K562 (cell line): Measurements from ENCODE around the gene BMAL1. TPM values are rescaled to one million over a fixed set of nuclear protein-coding genes. Genes with fewer than 3 reads are reported as not detected.

Source experiments
- ATAC-seq: fragments of 200-7000 bp; cut with Tn5 transposase; 3 replicates; pipeline ENCODE4 v1.9.1; 2020; ENCODE audit warnings: moderate library complexity
- BruUV-seq: library from RNA; stranded (reverse); fragments of 400-500 nt; replicated peaks from 2 replicates; lab custom pipeline; 2021; lab: Mats Ljungman, UMichigan
- CTCF ChIA-PET: fragments of 300-600 bp; formaldehyde crosslinking; extraction: SDS; loops from one replicate; lab custom pipeline; 2021; ENCODE audit warnings: low intra/inter-chr PET ratio; lab: Yijun Ruan, JAX
- POLR2A ChIA-PET: fragments of 300-600, 350-650 bp; sonication (Branson Sonifier 250); formaldehyde crosslinking; extraction: SDS; loops from one replicate; lab custom pipeline; 2021; ENCODE audit warnings: antibody characterized with exemption, inconsistent platforms; lab: Yijun Ruan, JAX
- DNase-seq, 4 experiments: peaks; one replicate each; pipeline versions ENCODE4 v3.0.0 to v3.0.0-alpha.2; 2011 to 2018; ENCODE audit warnings: low spot score in 3 of 4, mixed read lengths in 3 of 4; ENCODE audit errors: extremely low read depth in 1 of 4
- FAIRE-seq: peaks from 2 replicates; lab custom pipeline; 2011; peaks lifted over from hg19 to GRCh38; lab: Jason Lieb, UNC
- H2AFZ ChIP-seq: 2 replicates; pipeline ENCODE4 v1.6.0; 2011; ENCODE audit warnings: low read depth, low read length, control low read depth, inconsistent platforms
- H3K27ac ChIP-seq: fragments of 200-600 bp; 3 replicates; pipeline ENCODE4 v1.8.0; 2011; ENCODE audit warnings: low read depth, mild to moderate bottlenecking, control low read depth, inconsistent platforms, low read length, moderate library complexity, mixed read lengths; ENCODE audit errors: extremely low read depth
- H3K27me3 ChIP-seq, 2 experiments: fragments of 300-600 bp in 1 of 2; 2 replicates in 1 of 2; 3 replicates in 1 of 2; pipeline versions ENCODE4 v1.6.0 to v1.8.0; 2011; ENCODE audit warnings: inconsistent platforms in 2 of 2, low read length in 2 of 2, mild to moderate bottlenecking in 1 of 2, mixed read lengths in 1 of 2, moderate library complexity in 1 of 2; ENCODE audit not compliant: control insufficient read depth in 2 of 2, insufficient read depth in 2 of 2
- H3K36me3 ChIP-seq: fragments of 300-600 bp; 3 replicates; pipeline ENCODE4 v1.8.0; 2011; ENCODE audit warnings: mild to moderate bottlenecking, low read length, inconsistent platforms; ENCODE audit not compliant: control insufficient read depth, insufficient read depth
- H3K4me1 ChIP-seq, 2 experiments: fragments of 200-600 bp in 1 of 2; replicated peaks in 1 of 2; 2 replicates in 1 of 2; 3 replicates in 1 of 2; pipeline versions ENCODE4 v1.5.1 to v1.8.0; 2011; ENCODE audit warnings: inconsistent platforms in 2 of 2, low read length in 2 of 2, mild to moderate bottlenecking in 1 of 2, mixed read lengths in 1 of 2, moderate library complexity in 1 of 2; ENCODE audit not compliant: control insufficient read depth in 2 of 2, insufficient read depth in 2 of 2
- H3K4me2 ChIP-seq: 2 replicates; pipeline ENCODE4 v1.6.1; 2011; ENCODE audit warnings: low read length, control low read depth, inconsistent platforms, mixed read lengths; ENCODE audit not compliant: insufficient read depth
- H3K4me3 ChIP-seq: fragments of 200-600 bp; sonication (generic), shearing (Covaris generic); 2 replicates; pipeline ENCODE4 v1.5.1; 2016; ENCODE audit warnings: control low read depth, inconsistent platforms
- H3K79me2 ChIP-seq: fragments of 200-600 bp; 3 replicates; pipeline ENCODE4 v1.8.0; 2011; ENCODE audit warnings: low read length, inconsistent platforms; ENCODE audit not compliant: control insufficient read depth, insufficient read depth
- H3K9ac ChIP-seq, 2 experiments: 2 replicates each; pipeline versions ENCODE4 v1.6.0 to v1.6.1; 2011; ENCODE audit warnings: low read depth in 2 of 2, low read length in 2 of 2, control low read depth in 1 of 2, inconsistent platforms in 1 of 2, mild to moderate bottlenecking in 1 of 2, mixed read lengths in 1 of 2; ENCODE audit not compliant: insufficient read depth in 1 of 2
- H3K9me1 ChIP-seq: one replicate; pipeline ENCODE4 v1.6.0; 2011; ENCODE audit warnings: inconsistent platforms, mild to moderate bottlenecking, low read length, moderate library complexity; ENCODE audit not compliant: control insufficient read depth, insufficient read depth
- H3K9me3 ChIP-seq: replicated peaks from 2 replicates; pipeline ENCODE4 v1.5.1; 2011; ENCODE audit warnings: low read depth, low read length, inconsistent platforms; ENCODE audit not compliant: control insufficient read depth, insufficient read depth
- H4K20me1 ChIP-seq: replicated peaks from 2 replicates; pipeline ENCODE4 v1.6.1; 2011; ENCODE audit warnings: low read length, inconsistent platforms, mixed read lengths; ENCODE audit not compliant: control insufficient read depth, insufficient read depth
- SNIP1 ChIP-seq: fragments of 450-650 bp; IDR thresholded peaks from 2 replicates; pipeline ENCODE4 v1.7.1; 2017; ENCODE audit warnings: low read depth, mild to moderate bottlenecking
- XRCC4 ChIP-seq: IDR thresholded peaks from one replicate; pipeline ENCODE4 v1.6.1; 2011; ENCODE audit not compliant: insufficient read depth, insufficient read length; ENCODE audit errors: extremely low read depth
- ZNF197 ChIP-seq: fragments of 200-800 bp; sonication (Bioruptor generic); IDR thresholded peaks from 2 replicates; pipeline ENCODE4 v1.6.1; 2016; ENCODE audit warnings: low read depth, missing genetic modification characterization, missing compliant biosample characterization
- WGBS: fragments of 100-300 bp; shearing (Covaris generic); methylation state at CpG from one replicate; pipeline ENCODE4 v1.1.6; 2016; ENCODE audit warnings: low coverage, mixed read lengths; ENCODE audit not compliant: insufficient coverage; ENCODE audit errors: missing lambda C conversion rate; 5-methylcytosine and 5-hydroxymethylcytosine counted together
- in situ Hi-C: fragments of 300-500 bp; cut with MboI; formaldehyde crosslinking; loops from 4 replicates; pipeline ENCODE4 v1.15.0; 2018; ENCODE audit warnings: inconsistent platforms, mixed read lengths
- intact Hi-C: fragments of 100-400 bp; cut with micrococcal nuclease; formaldehyde crosslinking; loops from 2 replicates; pipeline ENCODE4 v1.14.2; 2022
- polyA plus RNA-seq, 8 experiments: library from polyadenylated mRNA; depleted of rRNA in 4 of 8; stranded (reverse) in 5 of 8; unstranded in 3 of 8; fragments of >200 nt; fragmentation: Nextera tagmentation in 2 of 8; fragmentation: Illumina TruSeq in 1 of 8; extraction: Ambion mirVana in 2 of 8; extraction: Trizol in 1 of 8; gene quantifications; 2 replicates each; pipeline versions ENCODE4 v1.2.1 to v1.2.3, GENCODE V29; 2011 to 2014; ENCODE audit warnings: inconsistent platforms in 1 of 8, missing spikeins in 1 of 8
- total RNA-seq, 7 experiments: library from RNA; depleted of rRNA in 6 of 7; stranded (reverse); fragments of >200 nt in 6 of 7; fragmentation: Illumina TruSeq in 2 of 7; extraction: Trizol in 2 of 7; gene quantifications; 2 replicates each; pipeline versions ENCODE4 v1.2.1 to v1.2.3, GENCODE V29; 2011 to 2021; ENCODE audit warnings: low replicate concordance in 1 of 7
- TF ChIP-seq, protein P1 (sequence below): IDR thresholded peaks from 2 replicates; pipeline ENCODE4 v1.6.1; 2016; ENCODE audit warnings: missing genetic modification characterization, missing compliant biosample characterization
- TF ChIP-seq, protein P2 (sequence below): fragments of 450-650 bp; formaldehyde crosslinking; IDR thresholded peaks from 2 replicates; pipeline ENCODE4 v1.4.0; 2020; ENCODE audit warnings: mild to moderate bottlenecking, moderate library complexity
- TF ChIP-seq, protein P3 (sequence below): fragments of 450-650 bp; conservative IDR thresholded peaks from 2 replicates; pipeline ENCODE4 v1.6.1; 2016; ENCODE audit warnings: missing genetic modification characterization, low read depth, mild to moderate bottlenecking, missing compliant biosample characterization, moderate library complexity

The BMAL1 gene
- total and polyA plus RNA-seq, 9 of the 15 experiments (the other 6 are each of a cell fraction or from before 2014, with no cell fraction given), result 0.14 to 2.4 (median 0.64) TPM

DNA sequence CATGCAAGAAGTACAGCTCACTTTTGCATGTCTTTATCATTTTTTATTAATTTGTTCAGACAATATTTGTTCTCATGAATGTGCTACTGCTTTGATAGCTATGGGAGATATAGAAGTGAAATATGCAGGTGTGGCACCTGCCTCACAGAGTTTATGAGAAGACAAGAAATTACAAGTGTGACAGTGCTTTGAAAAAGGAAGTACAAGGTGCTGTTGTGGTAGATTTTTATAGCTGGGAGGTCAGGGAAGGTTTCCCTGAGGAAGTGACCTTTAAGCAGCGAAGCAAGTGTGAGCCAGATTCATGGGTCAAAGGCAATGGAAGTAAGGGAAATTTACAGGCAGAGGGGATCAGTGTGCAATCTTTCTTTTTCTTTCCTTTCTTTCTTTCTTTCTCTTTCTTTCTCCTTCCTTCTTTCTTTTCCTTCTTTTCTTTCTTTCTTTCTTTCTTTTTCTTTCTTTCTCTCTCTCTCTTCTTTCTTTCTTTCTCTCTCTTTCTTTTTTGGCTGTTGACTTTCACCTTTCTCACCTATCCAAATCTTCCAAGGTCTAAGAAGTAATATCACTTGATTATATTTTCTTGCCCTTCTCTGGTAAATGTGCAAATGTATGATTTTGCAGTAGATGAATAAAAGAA, 6.4 kb upstream of the BMAL1 start (continued):
- TF ChIP-seq, protein P1, sequence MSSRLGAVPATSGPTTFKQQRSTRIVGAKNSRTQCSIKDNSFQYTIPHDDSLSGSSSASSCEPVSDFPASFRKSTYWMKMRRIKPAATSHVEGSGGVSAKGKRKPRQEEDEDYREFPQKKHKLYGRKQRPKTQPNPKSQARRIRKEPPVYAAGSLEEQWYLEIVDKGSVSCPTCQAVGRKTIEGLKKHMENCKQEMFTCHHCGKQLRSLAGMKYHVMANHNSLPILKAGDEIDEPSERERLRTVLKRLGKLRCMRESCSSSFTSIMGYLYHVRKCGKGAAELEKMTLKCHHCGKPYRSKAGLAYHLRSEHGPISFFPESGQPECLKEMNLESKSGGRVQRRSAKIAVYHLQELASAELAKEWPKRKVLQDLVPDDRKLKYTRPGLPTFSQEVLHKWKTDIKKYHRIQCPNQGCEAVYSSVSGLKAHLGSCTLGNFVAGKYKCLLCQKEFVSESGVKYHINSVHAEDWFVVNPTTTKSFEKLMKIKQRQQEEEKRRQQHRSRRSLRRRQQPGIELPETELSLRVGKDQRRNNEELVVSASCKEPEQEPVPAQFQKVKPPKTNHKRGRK (tag), result peak; percentile 75; the same call in 1 of the 2 replicates

- H3K9me3 ChIP-seq, result no peaks in the 10 kb centered on the region
- peak overlapping the region; percentile 74; the same call in 1 of the 2 replicates for H2AFZ ChIP-seq
- H3K79me2 ChIP-seq, result no peaks in the 10 kb centered on the region
- BruUV-seq, result no TSS peak
- in situ Hi-C loops (no loop called here), intact Hi-C loops (no loop called here)
- ATAC-seq (no peak), DNase-seq (no peak), FAIRE-seq (no peak)
- no peaks in the 10 kb centered on the region for H3K36me3 ChIP-seq
- POLR2A ChIA-PET, result no interaction called here
- H3K9ac ChIP-seq, result no peak overlapping the region
- H3K4me3 ChIP-seq, result no peak overlapping the region
- H3K9me1 ChIP-seq, result no peaks in the 10 kb centered on the region
- 5% methylated on average over 8 of the region's 8 CpGs for WGBS
- TF ChIP-seq, protein P2, sequence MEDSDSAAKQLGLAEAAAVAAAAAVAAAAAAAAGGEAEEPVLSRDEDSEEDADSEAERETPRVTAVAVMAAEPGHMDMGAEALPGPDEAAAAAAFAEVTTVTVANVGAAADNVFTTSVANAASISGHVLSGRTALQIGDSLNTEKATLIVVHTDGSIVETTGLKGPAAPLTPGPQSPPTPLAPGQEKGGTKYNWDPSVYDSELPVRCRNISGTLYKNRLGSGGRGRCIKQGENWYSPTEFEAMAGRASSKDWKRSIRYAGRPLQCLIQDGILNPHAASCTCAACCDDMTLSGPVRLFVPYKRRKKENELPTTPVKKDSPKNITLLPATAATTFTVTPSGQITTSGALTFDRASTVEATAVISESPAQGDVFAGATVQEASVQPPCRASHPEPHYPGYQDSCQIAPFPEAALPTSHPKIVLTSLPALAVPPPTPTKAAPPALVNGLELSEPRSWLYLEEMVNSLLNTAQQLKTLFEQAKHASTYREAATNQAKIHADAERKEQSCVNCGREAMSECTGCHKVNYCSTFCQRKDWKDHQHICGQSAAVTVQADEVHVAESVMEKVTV, result no peak
- TF ChIP-seq SNIP1 (no peak), ZNF197 (CRISPR knock-in tag) (no peak), XRCC4 (no peak)
- TF ChIP-seq, protein P3, sequence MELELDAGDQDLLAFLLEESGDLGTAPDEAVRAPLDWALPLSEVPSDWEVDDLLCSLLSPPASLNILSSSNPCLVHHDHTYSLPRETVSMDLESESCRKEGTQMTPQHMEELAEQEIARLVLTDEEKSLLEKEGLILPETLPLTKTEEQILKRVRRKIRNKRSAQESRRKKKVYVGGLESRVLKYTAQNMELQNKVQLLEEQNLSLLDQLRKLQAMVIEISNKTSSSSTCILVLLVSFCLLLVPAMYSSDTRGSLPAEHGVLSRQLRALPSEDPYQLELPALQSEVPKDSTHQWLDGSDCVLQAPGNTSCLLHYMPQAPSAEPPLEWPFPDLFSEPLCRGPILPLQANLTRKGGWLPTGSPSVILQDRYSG (tag), result no peak
- TF ChIP-seq, all 486 proteins: peak for 0
- H4K20me1 ChIP-seq, result no peaks in the 10 kb centered on the region
- H3K27ac ChIP-seq, result no peak overlapping the region
- peaks cover 0 to 16% of the 10 kb centered on the region in 2 experiments; a peak in 2 of 5 replicates for H3K4me1 ChIP-seq
- H3K4me2 ChIP-seq, result peak overlapping the region; percentile 59; the same call in 1 of the 2 replicates
- CTCF ChIA-PET, result interaction anchor here (0.6 kb wide), 1 partner anchor 57 kb away, joined by 4 read pairs; no protein-coding TSS in a partner anchor
- H3K27me3 ChIP-seq, result peaks cover 5 to 26% of the 10 kb centered on the region in 2 experiments; a peak in 3 of 5 replicates
Measured at GRCh38 chr11:13276454-13276831, 1.1 kb upstream of the BMAL1 start.
